Neural progenitor cell (in vitro differentiated cells): Measurements from ENCODE around the gene COMMD1. TPM values are rescaled to one million over a fixed set of nuclear protein-coding genes. Genes with fewer than 3 reads are reported as not detected.

Experiments used
- DNase-seq: peaks from one replicate; pipeline ENCODE4 v3.0.0-alpha.2; 2016; ENCODE audit warnings: low spot score
- H2AFZ ChIP-seq: fragments of 200-600 bp; sonication (generic); replicated peaks from 2 replicates; pipeline ENCODE4 v1.6.1; 2016; ENCODE audit warnings: antibody characterized with exemption
- H3F3A ChIP-seq: fragments of 200-600 bp; sonication (generic); 2 replicates; pipeline ENCODE4 v1.6.1; 2016; ENCODE audit warnings: antibody characterized with exemption, low read depth
- H3K27ac ChIP-seq: fragments of 200-600 bp; sonication (generic); 2 replicates; pipeline ENCODE4 v1.5.1; 2016; ENCODE audit warnings: mild to moderate bottlenecking
- H3K27me3 ChIP-seq: fragments of 200-600 bp; sonication (generic); 2 replicates; pipeline ENCODE4 v1.6.1; 2016; ENCODE audit warnings: mild to moderate bottlenecking, moderate library complexity
- H3K36me3 ChIP-seq: fragments of 200-600 bp; sonication (generic); 2 replicates; pipeline ENCODE4 v1.5.1; 2016
- H3K4me1 ChIP-seq: fragments of 200-600 bp; sonication (generic); 2 replicates; pipeline ENCODE4 v1.6.1; 2016; ENCODE audit warnings: mixed run types
- H3K4me2 ChIP-seq: fragments of 200-600 bp; sonication (generic); 2 replicates; pipeline ENCODE4 v1.6.1; 2016
- H3K4me3 ChIP-seq: fragments of 200-600 bp; sonication (generic); 2 replicates; pipeline ENCODE4 v1.5.1; 2016
- H3K79me2 ChIP-seq: fragments of 200-600 bp; sonication (generic); 2 replicates; pipeline ENCODE4 v1.6.1; 2016; ENCODE audit warnings: low read depth
- H3K9ac ChIP-seq: fragments of 200-600 bp; sonication (generic); 2 replicates; pipeline ENCODE4 v1.6.1; 2016
- H3K9me3 ChIP-seq: fragments of 200-600 bp; sonication (generic); 2 replicates; pipeline ENCODE4 v1.5.1; 2016; ENCODE audit warnings: low read depth
- H4K20me1 ChIP-seq: fragments of 200-600 bp; sonication (generic); 2 replicates; pipeline ENCODE4 v1.6.1; 2016; ENCODE audit warnings: low read depth
- H3K27ac Mint-ChIP-seq: 3 replicates; pipeline ENCODE4 v1.8.0; 2021; ENCODE audit warnings: mixed read lengths
- H3K27me3 Mint-ChIP-seq: 2 replicates; pipeline ENCODE4 v1.8.0; 2022; ENCODE audit warnings: low read depth, mild to moderate bottlenecking, inconsistent platforms, moderate library complexity, mixed read lengths; ENCODE audit not compliant: insufficient read depth
- H3K36me3 Mint-ChIP-seq: 3 replicates; pipeline ENCODE4 v1.8.0; 2021; ENCODE audit warnings: mixed read lengths
- H3K4me1 Mint-ChIP-seq: 3 replicates; pipeline ENCODE4 v1.8.0; 2021; ENCODE audit warnings: mixed read lengths
- H3K4me3 Mint-ChIP-seq: 3 replicates; pipeline ENCODE4 v1.8.0; 2021; ENCODE audit warnings: mild to moderate bottlenecking, moderate library complexity, mixed read lengths
- H3K9me3 Mint-ChIP-seq: 3 replicates; pipeline ENCODE4 v1.8.0; 2020; ENCODE audit warnings: mixed read lengths
- EZH2 ChIP-seq: fragments of 200-600 bp; sonication (generic); IDR thresholded peaks from 2 replicates; pipeline ENCODE4 v1.6.1; 2017; ENCODE audit warnings: antibody characterized with exemption, mild to moderate bottlenecking, moderate library complexity
- EZH2phosphoT487 ChIP-seq: fragments of 200-600 bp; sonication (generic); IDR thresholded peaks from 2 replicates; pipeline ENCODE4 v1.6.1; 2017; ENCODE audit warnings: antibody characterized with exemption
- total RNA-seq: library from RNA; depleted of rRNA; stranded (reverse); fragments of >200 nt; gene quantifications from 2 replicates; pipeline ENCODE4 v1.2.3, GENCODE V29; 2015; ENCODE audit warnings: low replicate concordance
- TF ChIP-seq, protein P1 (sequence below): fragments of 200-600 bp; sonication (generic); IDR thresholded peaks from 2 replicates; pipeline ENCODE4 v1.5.1; 2017; ENCODE audit warnings: antibody characterized with exemption, mild to moderate bottlenecking

The COMMD1 gene
- total RNA-seq, 1 donor from 2014 or later: 26.7 TPM

DNA sequence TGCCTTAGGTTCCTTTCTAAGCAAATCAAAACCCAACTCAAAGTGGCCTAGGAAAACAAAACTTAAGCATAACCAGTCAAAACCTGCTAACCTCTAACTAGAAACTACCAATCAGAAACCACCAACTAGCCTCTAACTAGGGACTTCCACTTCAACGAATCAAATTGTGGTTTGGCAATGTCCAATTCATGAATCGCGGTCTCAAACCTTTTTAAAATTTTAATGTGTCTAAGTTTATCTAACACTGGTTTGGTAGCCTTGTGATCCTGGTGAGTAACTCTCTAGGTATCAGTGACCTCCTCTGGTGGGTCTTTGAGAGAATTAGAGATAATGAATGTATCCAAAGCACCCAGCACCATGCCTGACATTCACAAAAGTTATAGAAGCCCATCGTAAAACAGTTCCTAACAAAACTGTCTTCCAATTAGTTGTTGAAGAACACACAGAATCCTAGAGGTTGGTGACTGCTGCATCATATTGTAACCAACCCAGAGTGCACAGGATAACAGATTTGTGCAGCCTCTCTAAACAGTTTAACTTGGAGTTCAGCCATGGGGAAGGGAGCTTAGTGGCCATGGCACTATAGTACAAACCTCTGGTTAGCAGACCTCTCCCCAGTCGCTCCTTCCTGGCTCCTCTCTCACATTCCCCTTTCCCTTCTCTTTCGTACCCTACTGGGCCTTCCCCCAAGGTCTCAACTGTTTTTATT is 245.3 kb downstream of the COMMD1 start:
- Histone ChIP-seq H3K4me1 (peaks cover 5% of the 10 kb centered on the region), H3K79me2 (no peaks in the 10 kb centered on the region), H3K36me3 (no peaks in the 10 kb centered on the region), H3K27me3 (no peaks in the 10 kb centered on the region), H3K4me2 (no peak overlapping the region), H3K9ac (no peak overlapping the region), H3K9me3 (no peaks in the 10 kb centered on the region), H3K4me3 (no peak overlapping the region), H4K20me1 (no peaks in the 10 kb centered on the region), H2AFZ (no peak overlapping the region), H3F3A (no peaks in the 10 kb centered on the region), H3K27ac (no peak overlapping the region)
- DNase-seq: no peak
- Mint-ChIP-seq H3K4me3 (no peak overlapping the region), H3K9me3 (no peaks in the 10 kb centered on the region), H3K4me1 (peaks cover 5% of the 10 kb centered on the region), H3K36me3 (no peaks in the 10 kb centered on the region), H3K27ac (no peak overlapping the region), H3K27me3 (peaks cover 5% of the 10 kb centered on the region)
- TF ChIP-seq, protein P1, sequence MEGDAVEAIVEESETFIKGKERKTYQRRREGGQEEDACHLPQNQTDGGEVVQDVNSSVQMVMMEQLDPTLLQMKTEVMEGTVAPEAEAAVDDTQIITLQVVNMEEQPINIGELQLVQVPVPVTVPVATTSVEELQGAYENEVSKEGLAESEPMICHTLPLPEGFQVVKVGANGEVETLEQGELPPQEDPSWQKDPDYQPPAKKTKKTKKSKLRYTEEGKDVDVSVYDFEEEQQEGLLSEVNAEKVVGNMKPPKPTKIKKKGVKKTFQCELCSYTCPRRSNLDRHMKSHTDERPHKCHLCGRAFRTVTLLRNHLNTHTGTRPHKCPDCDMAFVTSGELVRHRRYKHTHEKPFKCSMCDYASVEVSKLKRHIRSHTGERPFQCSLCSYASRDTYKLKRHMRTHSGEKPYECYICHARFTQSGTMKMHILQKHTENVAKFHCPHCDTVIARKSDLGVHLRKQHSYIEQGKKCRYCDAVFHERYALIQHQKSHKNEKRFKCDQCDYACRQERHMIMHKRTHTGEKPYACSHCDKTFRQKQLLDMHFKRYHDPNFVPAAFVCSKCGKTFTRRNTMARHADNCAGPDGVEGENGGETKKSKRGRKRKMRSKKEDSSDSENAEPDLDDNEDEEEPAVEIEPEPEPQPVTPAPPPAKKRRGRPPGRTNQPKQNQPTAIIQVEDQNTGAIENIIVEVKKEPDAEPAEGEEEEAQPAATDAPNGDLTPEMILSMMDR: no peak
- TF ChIP-seq EZH2phosphoT487: no peak
- TF ChIP-seq EZH2: no peak

DNA sequence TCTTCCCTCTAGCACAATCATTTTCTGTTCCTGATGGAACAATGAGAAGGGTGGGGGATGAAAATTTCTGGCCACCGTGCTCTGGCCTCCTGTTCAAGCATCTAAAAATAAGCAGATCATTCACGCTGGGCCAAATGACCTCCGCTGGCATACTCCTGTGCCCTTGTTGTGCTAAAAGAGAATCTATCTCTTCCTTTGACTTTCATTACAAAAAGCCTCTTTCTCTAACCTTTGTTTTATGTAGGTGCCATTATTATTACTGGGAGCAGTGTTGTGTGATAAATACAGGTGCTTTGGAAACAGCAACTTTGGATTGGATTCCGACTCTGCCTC is 245.8 kb downstream of the COMMD1 start:
- TF ChIP-seq, protein P1: no peak
- no peak for TF ChIP-seq EZH2phosphoT487
- TF ChIP-seq EZH2: no peak
- Histone ChIP-seq H3K4me2 (no peak overlapping the region), H3K27ac (no peak overlapping the region)

DNA sequence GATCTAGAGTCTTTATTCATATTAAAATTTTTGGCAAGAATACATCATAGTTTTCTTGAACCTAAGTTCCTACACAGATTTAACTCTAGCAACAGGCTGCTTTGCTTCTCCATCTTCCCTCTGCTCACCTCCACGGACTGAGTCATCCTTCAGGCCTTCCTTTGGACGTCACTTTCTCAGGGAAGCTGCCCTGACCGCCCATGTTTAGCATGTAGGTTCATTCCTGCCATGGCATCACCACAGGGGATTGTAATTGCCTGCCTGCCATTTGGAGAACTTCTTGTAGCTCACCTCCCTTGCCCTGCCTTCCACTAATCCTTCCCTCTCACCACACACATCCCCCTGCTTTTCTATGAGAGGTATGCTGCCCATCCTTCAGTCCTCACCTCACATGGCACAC is 246.5 kb downstream of the COMMD1 start:
- Histone ChIP-seq H3K4me2 (no peak overlapping the region), H3K9me3 (no peaks in the 10 kb centered on the region), H3K79me2 (no peaks in the 10 kb centered on the region), H4K20me1 (no peaks in the 10 kb centered on the region), H3K4me1 (peaks cover 5% of the 10 kb centered on the region), H3F3A (peaks cover 5% of the 10 kb centered on the region), H3K27ac (no peak overlapping the region), H3K4me3 (no peak overlapping the region), H3K9ac (no peak overlapping the region), H2AFZ (no peak overlapping the region), H3K27me3 (no peaks in the 10 kb centered on the region), H3K36me3 (no peaks in the 10 kb centered on the region)
- DNase-seq: no peak
- Mint-ChIP-seq H3K27ac (no peak overlapping the region), H3K27me3 (peaks cover 5% of the 10 kb centered on the region), H3K36me3 (no peaks in the 10 kb centered on the region), H3K9me3 (no peaks in the 10 kb centered on the region), H3K4me3 (no peak overlapping the region), H3K4me1 (peaks cover 5% of the 10 kb centered on the region)
- TF ChIP-seq EZH2phosphoT487 (no peak), EZH2 (no peak)
- TF ChIP-seq, protein P1: no peak

More for the DNA sequence above, 245.8 kb downstream of the COMMD1 start:
- Histone ChIP-seq H2AFZ (no peak overlapping the region), H3K36me3 (no peaks in the 10 kb centered on the region), H3K4me1 (peaks cover 5% of the 10 kb centered on the region), H3K4me3 (no peak overlapping the region), H3K9me3 (no peaks in the 10 kb centered on the region), H4K20me1 (no peaks in the 10 kb centered on the region), H3K9ac (no peak overlapping the region), H3K79me2 (no peaks in the 10 kb centered on the region), H3K27me3 (no peaks in the 10 kb centered on the region), H3F3A (peaks cover under 1% of the 10 kb centered on the region)
- DNase-seq: no peak
- H3K36me3 Mint-ChIP-seq: no peaks in the 10 kb centered on the region
- no peaks in the 10 kb centered on the region for H3K9me3 Mint-ChIP-seq
- H3K27me3 Mint-ChIP-seq: peaks cover 5% of the 10 kb centered on the region
- no peak overlapping the region for H3K4me3 Mint-ChIP-seq
- peaks cover 5% of the 10 kb centered on the region for H3K4me1 Mint-ChIP-seq
- H3K27ac Mint-ChIP-seq: no peak overlapping the region
